CD14-positive monocyte (primary cell): Measurements from ENCODE around the gene STMND1. TPM values are rescaled to one million over a fixed set of nuclear protein-coding genes. Genes with fewer than 3 reads are reported as not detected.

ENCODE experiments used
- DNase-seq, 3 donors: peaks; one replicate each; pipeline ENCODE4 v3.0.0-alpha.2; 2011 to 2022
- H2AFZ ChIP-seq: 2 replicates; pipeline ENCODE4 v1.6.0; 2012; ENCODE audit warnings: mild to moderate bottlenecking, low read depth, low read length, inconsistent platforms; ENCODE audit not compliant: insufficient read depth, poor library complexity, severe bottlenecking
- H3K27ac ChIP-seq, 2 donors: 1 replicate in 1 of 2; 2 replicates in 1 of 2; pipeline ENCODE4 v1.5.1; 2012 to 2013; ENCODE audit warnings: low read length in 2 of 2, control low read depth in 1 of 2, inconsistent platforms in 1 of 2, low read depth in 1 of 2, mild to moderate bottlenecking in 1 of 2
- H3K27me3 ChIP-seq, 2 donors: one replicate each; pipeline versions ENCODE4 v1.6.0 to v1.6.1; 2011 to 2013; ENCODE audit warnings: low read length in 2 of 2; ENCODE audit not compliant: control insufficient read depth in 2 of 2, insufficient read depth in 2 of 2
- H3K36me3 ChIP-seq, 2 donors: replicated peaks in 1 of 2; 1 replicate in 1 of 2; 2 replicates in 1 of 2; pipeline versions ENCODE4 v1.5.1 to v1.6.1; 2012 to 2013; ENCODE audit warnings: low read length in 2 of 2, control low read depth in 1 of 2, inconsistent platforms in 1 of 2, mild to moderate bottlenecking in 1 of 2; ENCODE audit not compliant: insufficient read depth in 2 of 2, control insufficient read depth in 1 of 2
- H3K4me1 ChIP-seq, 2 donors: 1 replicate in 1 of 2; 2 replicates in 1 of 2; pipeline versions ENCODE4 v1.5.1 to v1.6.1; 2012 to 2013; ENCODE audit warnings: low read length in 2 of 2, control low read depth in 1 of 2, inconsistent platforms in 1 of 2, mild to moderate bottlenecking in 1 of 2, moderate library complexity in 1 of 2; ENCODE audit not compliant: insufficient read depth in 2 of 2, control insufficient read depth in 1 of 2
- H3K4me2 ChIP-seq: replicated peaks from 2 replicates; pipeline ENCODE3; 2012; ENCODE audit warnings: low read length, moderate library complexity, mild to moderate bottlenecking; ENCODE audit not compliant: poor library complexity, severe bottlenecking; ENCODE audit errors: extremely low read depth
- H3K4me3 ChIP-seq, 3 experiments: fragments of 200-600 bp in 1 of 3; sonication (generic) in 1 of 3; replicated peaks in 1 of 3; 1 replicate in 2 of 3; 2 replicates in 1 of 3; pipeline ENCODE4 v1.5.1; 2011 to 2013; ENCODE audit warnings: low read length in 3 of 3, mild to moderate bottlenecking in 3 of 3, control low read depth in 2 of 3, low read depth in 2 of 3, inconsistent platforms in 1 of 3, moderate library complexity in 1 of 3
- H3K79me2 ChIP-seq: 2 replicates; pipeline ENCODE4 v1.6.0; 2012; ENCODE audit warnings: mild to moderate bottlenecking, control low read depth, inconsistent platforms, low read length, moderate library complexity; ENCODE audit not compliant: insufficient read depth
- H3K9ac ChIP-seq: 2 replicates; pipeline ENCODE4 v1.6.0; 2017; ENCODE audit warnings: low read length, mild to moderate bottlenecking; ENCODE audit not compliant: insufficient read depth, poor library complexity, severe bottlenecking
- H3K9me3 ChIP-seq, 2 donors: replicated peaks in 1 of 2; 1 replicate in 1 of 2; 2 replicates in 1 of 2; pipeline versions ENCODE4 v1.5.1 to v1.6.1; 2012 to 2013; ENCODE audit warnings: low read length in 2 of 2, control low read depth in 1 of 2; ENCODE audit not compliant: control insufficient read depth in 1 of 2, insufficient read depth in 1 of 2
- H4K20me1 ChIP-seq: 2 replicates; pipeline ENCODE4 v1.6.0; 2012; ENCODE audit warnings: mild to moderate bottlenecking, low read length, control low read depth, moderate library complexity; ENCODE audit not compliant: insufficient read depth
- H3K27ac Mint-ChIP-seq, 7 donors: one replicate each; pipeline ENCODE4 v1.8.0; 2020; ENCODE audit warnings: mild to moderate bottlenecking in 7 of 7, mixed read lengths in 7 of 7, moderate library complexity in 6 of 7, inconsistent platforms in 2 of 7
- H3K27me3 Mint-ChIP-seq, 3 donors: one replicate each; pipeline ENCODE4 v1.8.0; 2021 to 2022; ENCODE audit warnings: low read depth in 3 of 3, mild to moderate bottlenecking in 3 of 3, mixed read lengths in 3 of 3, moderate library complexity in 3 of 3, inconsistent platforms in 1 of 3
- H3K36me3 Mint-ChIP-seq, 2 donors: one replicate each; pipeline ENCODE4 v1.8.0; 2020; ENCODE audit warnings: mixed read lengths in 2 of 2, inconsistent platforms in 1 of 2, mild to moderate bottlenecking in 1 of 2
- H3K4me1 Mint-ChIP-seq: one replicate; pipeline ENCODE4 v1.8.0; 2020; ENCODE audit warnings: mild to moderate bottlenecking, mixed read lengths
- H3K4me3 Mint-ChIP-seq, 2 donors: one replicate each; pipeline ENCODE4 v1.8.0; 2020; ENCODE audit warnings: mild to moderate bottlenecking in 2 of 2, mixed read lengths in 2 of 2, moderate library complexity in 1 of 2
- H3K9me3 Mint-ChIP-seq, 7 donors: one replicate each; pipeline ENCODE4 v1.8.0; 2020 to 2022; ENCODE audit warnings: mixed read lengths in 7 of 7, mild to moderate bottlenecking in 6 of 7, moderate library complexity in 6 of 7, inconsistent platforms in 2 of 7
- CTCF ChIP-seq: fragments of 200-600 bp; IDR thresholded peaks from one replicate; pipeline ENCODE4 v1.8.0; 2022; ENCODE audit warnings: antibody characterized with exemption, mild to moderate bottlenecking
- WGBS: methylation state at CpG from one replicate; pipeline ENCODE4 v1.1.5; 2013; ENCODE audit warnings: missing lambda C conversion rate; ENCODE audit not compliant: insufficient coverage; 5-methylcytosine and 5-hydroxymethylcytosine counted together
- intact Hi-C, 2 donors: fragments of 100-400 bp; cut with micrococcal nuclease; formaldehyde crosslinking; loops; one replicate each; pipeline versions ENCODE4 v1.15.0 to v1.15.1; 2023
- polyA plus RNA-seq, 3 donors: library from polyadenylated mRNA; depleted of rRNA in 1 of 3; unstranded in 2 of 3; stranded (reverse) in 1 of 3; fragments of 300-500 nt in 2 of 3; fragments of >200 nt in 1 of 3; fragmentation: Illumina TruSeq in 2 of 3; gene quantifications; 1 replicate in 2 of 3; 2 replicates in 1 of 3; pipeline ENCODE4 v1.2.3, GENCODE V29; 2012 to 2021

Gene STMND1
- polyA plus RNA-seq, 3 donors = not detected

GRCh38 chr6:17156966-17157365 lies 55.1 kb downstream of the STMND1 start:
- 91% methylated on average over 8 of the region's 8 CpGs for WGBS
- intact Hi-C loops = loop anchor here (5.0 to 10.0 kb wide), 3 partner anchors 645 to 968 kb away; partner anchors contain the start of gene NHLRC1 (in 1 of the 2)
- Mint-ChIP-seq H3K9me3 (peaks cover 0 to 10% (median 7%) of the 10 kb centered on the region in 7 donors), H3K36me3 (no peaks in the 10 kb centered on the region), H3K4me1 (no peaks in the 10 kb centered on the region), H3K4me3 (no peak overlapping the region), H3K27ac (no peak overlapping the region), H3K27me3 (peaks cover 2 to 6% (median 4%) of the 10 kb centered on the region in 3 donors)
- Histone ChIP-seq H2AFZ (no peak overlapping the region), H3K4me3 (no peak overlapping the region), H3K9me3 (no peaks in the 10 kb centered on the region), H3K9ac (no peak overlapping the region), H3K79me2 (no peaks in the 10 kb centered on the region), H3K36me3 (no peaks in the 10 kb centered on the region), H3K4me1 (no peaks in the 10 kb centered on the region), H3K4me2 (no peak overlapping the region), H3K27me3 (peaks cover under 1 to 2% of the 10 kb centered on the region in 2 donors), H3K27ac (no peak overlapping the region), H4K20me1 (no peaks in the 10 kb centered on the region)
- no peak for TF ChIP-seq CTCF
- no peak for DNase-seq

DNA sequence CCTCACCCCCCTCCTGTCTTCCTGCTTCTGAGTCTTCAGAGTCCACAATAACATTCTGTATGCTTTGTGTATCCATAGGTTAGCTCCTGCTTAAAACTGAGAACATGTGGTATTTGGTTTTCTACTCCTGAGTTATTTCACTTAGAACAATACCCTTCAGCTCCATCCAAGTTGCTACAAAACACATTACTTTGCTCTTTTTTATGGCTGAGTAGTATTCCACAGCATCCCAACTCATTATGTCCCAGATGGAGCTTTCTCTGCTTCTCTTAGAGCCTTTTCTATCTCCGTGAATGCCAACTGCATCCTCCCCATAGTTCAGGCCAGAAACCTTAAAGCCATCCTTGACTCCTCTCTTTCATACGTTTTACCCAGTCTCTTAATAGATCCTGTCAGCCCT lies 55.8 kb downstream of the STMND1 start:
- Mint-ChIP-seq H3K4me3 (no peak overlapping the region), H3K27ac (no peak overlapping the region), H3K9me3 (peaks cover 0 to 10% (median 4%) of the 10 kb centered on the region in 7 donors), H3K27me3 (peaks cover 2 to 7% (median 4%) of the 10 kb centered on the region in 3 donors), H3K36me3 (no peaks in the 10 kb centered on the region), H3K4me1 (no peaks in the 10 kb centered on the region)
- Histone ChIP-seq H3K36me3 (no peaks in the 10 kb centered on the region), H3K4me3 (no peak overlapping the region), H3K4me1 (no peaks in the 10 kb centered on the region), H3K79me2 (no peaks in the 10 kb centered on the region), H3K9me3 (no peaks in the 10 kb centered on the region), H3K4me2 (no peak overlapping the region), H4K20me1 (no peaks in the 10 kb centered on the region), H3K27ac (no peak overlapping the region), H3K9ac (no peak overlapping the region), H3K27me3 (peaks cover 0 to 2% of the 10 kb centered on the region in 2 donors), H2AFZ (no peak overlapping the region)
- intact Hi-C loops = loop anchor here (5.0 to 10.0 kb wide), 3 partner anchors 645 to 967 kb away; partner anchors contain the start of gene NHLRC1 (in 1 of the 2)
- 100% methylated on average over 2 of the region's 2 CpGs for WGBS
- DNase-seq = no peak
- no peak for TF ChIP-seq CTCF
